SJCRH30 (cell line): ENCODE measurements around the gene NOL4L. TPM values are rescaled to one million over a fixed set of nuclear protein-coding genes. Genes with fewer than 3 reads are reported as not detected.
A peak's percentile ranks its signal among the peaks of the same experiment; 100 is the strongest.

ENCODE experiments used
- DNase-seq, 2 experiments: peaks; one replicate each; pipeline ENCODE4 v3.0.0-alpha.2; 2015 to 2020
- H3K27ac ChIP-seq: fragments of 250-450 bp; sonication (Bioruptor Pico); 2 replicates; pipeline ENCODE4 v1.5.1; 2020; ENCODE audit warnings: mild to moderate bottlenecking, moderate library complexity
- H3K27me3 ChIP-seq: fragments of 250-450 bp; sonication (Bioruptor Pico); 2 replicates; pipeline ENCODE4 v1.5.1; 2020; ENCODE audit warnings: mild to moderate bottlenecking, moderate library complexity
- H3K36me3 ChIP-seq: fragments of 250-450 bp; sonication (Bioruptor Pico); 2 replicates; pipeline ENCODE4 v1.5.1; 2020; ENCODE audit warnings: mild to moderate bottlenecking, moderate library complexity
- H3K4me1 ChIP-seq: fragments of 250-450 bp; sonication (Bioruptor Pico); 2 replicates; pipeline ENCODE4 v1.5.1; 2020; ENCODE audit warnings: mild to moderate bottlenecking, moderate library complexity
- H3K4me3 ChIP-seq: fragments of 250-450 bp; sonication (Bioruptor Pico); 2 replicates; pipeline ENCODE4 v1.5.1; 2020; ENCODE audit warnings: mild to moderate bottlenecking, moderate library complexity
- H3K9me3 ChIP-seq: fragments of 250-450 bp; sonication (Bioruptor Pico); replicated peaks from 2 replicates; pipeline ENCODE4 v1.5.1; 2020; ENCODE audit warnings: mild to moderate bottlenecking, moderate library complexity
- total RNA-seq: library from RNA; depleted of rRNA; stranded (reverse); fragments of >200 nt; shearing (Covaris generic); gene quantifications from 2 replicates; pipeline ENCODE4 v1.2.3, GENCODE V29; 2014

NOL4L gene
- total RNA-seq, 1 experiment from 2014 or later: 2.4 TPM

DNA sequence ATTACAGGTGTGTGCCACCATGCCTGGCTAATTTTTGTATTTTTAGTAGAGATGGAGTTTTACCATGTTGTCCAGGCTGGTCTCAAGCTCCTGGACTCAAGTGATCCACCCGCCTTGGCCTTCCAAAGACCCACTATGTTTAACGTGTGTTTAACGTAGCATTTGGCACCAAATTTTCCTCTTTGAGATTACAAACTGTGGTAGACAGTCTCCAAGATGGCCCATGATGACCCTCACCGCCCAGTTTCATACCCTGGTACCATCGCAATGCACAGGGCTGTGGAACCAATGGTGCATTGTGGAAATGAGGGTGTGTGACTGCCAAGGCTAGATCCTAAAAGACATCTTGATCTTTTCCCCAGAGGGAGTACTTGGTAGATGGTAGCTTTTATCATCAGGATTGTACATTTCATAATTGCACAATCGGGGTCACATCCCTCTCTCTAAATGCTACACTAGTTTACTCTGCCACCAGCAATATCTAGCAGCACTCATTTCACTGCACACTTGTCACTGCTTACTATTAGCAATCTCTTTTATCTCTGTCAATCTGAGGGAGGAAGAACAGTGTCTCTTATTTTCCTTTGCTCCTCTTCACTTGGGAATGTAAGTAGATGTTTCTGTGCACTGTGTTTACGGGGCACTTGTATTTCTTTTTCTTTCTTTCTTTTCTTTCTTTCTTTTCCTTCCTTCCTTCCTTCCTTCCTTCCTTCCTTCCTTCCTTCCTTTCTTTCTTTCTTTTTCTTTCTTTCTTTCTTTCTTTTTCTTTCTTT, 96.9 kb downstream of the NOL4L start:
- H3K36me3 ChIP-seq: no peaks in the 10 kb centered on the region
- peaks cover 11% of the 10 kb centered on the region; the same call in 1 of the 2 replicates for H3K27me3 ChIP-seq
- DNase-seq: no peak
- H3K4me1 ChIP-seq: no peaks in the 10 kb centered on the region
- H3K27ac ChIP-seq: no peak overlapping the region
- no peak overlapping the region for H3K4me3 ChIP-seq
- H3K9me3 ChIP-seq: no peaks in the 10 kb centered on the region

DNA sequence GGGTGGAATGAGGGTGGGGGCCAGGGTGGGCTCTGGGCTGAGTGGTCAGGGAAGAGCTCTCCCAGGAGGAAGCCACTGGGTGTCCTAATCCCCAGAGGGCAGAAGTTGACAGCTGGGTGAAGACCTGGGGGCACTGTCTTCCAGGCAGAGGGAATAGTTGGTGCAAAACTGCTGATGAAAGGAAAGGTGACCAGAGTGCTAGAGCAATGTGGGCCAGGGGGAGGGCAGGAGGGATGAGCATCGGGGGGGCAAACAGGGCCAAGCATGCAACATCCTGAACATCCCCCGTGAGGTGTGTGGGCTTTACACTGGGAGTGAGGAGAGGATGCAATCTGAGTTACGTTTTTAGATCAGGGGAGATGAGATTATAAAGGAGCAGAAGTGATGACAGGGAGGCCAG, 97.8 kb downstream of the NOL4L start:
- H3K4me1 ChIP-seq: no peaks in the 10 kb centered on the region
- H3K9me3 ChIP-seq: no peaks in the 10 kb centered on the region
- H3K27me3 ChIP-seq: peaks cover 13% of the 10 kb centered on the region
- no peak overlapping the region for H3K27ac ChIP-seq
- DNase-seq: no peak
- H3K4me3 ChIP-seq: no peak overlapping the region
- no peaks in the 10 kb centered on the region for H3K36me3 ChIP-seq

DNA sequence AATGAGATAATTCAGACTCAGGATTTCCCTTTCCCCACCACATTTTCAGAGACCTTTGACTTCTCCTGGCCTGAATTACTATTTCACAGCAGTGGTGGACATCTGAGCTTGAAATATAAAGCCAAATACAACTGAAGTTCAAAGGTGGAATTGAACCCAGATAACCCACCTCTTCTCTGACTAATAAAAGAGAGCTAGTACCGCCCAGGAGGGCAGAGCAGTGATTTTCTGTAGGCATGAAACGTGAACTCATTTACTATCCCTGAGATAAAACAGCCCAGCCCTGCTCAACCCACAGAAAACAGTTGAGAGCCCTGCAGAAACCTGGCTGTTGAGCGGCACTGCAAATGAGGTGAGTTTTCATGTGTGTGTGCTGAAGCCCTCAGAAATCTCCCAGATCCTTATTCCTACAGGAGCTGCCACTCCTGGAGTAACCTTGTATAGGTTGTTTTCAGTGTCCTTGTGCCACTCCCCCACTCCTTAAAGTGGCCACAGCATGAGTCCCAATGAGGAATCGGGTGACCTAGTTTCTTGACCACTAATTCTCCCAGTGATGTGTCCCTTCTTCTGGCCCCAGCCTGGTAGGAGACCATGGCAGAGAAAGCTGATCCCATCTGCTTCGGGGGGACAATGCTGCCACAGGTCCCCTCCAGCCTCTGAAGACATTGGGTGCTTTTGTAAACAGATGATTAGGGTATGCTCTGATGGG, 99.2 kb downstream of the NOL4L start:
- no peak overlapping the region for H3K4me3 ChIP-seq
- no peak for DNase-seq
- no peaks in the 10 kb centered on the region for H3K4me1 ChIP-seq
- H3K27ac ChIP-seq: no peak overlapping the region
- no peaks in the 10 kb centered on the region for H3K36me3 ChIP-seq
- H3K27me3 ChIP-seq: peaks cover 25% of the 10 kb centered on the region
- no peaks in the 10 kb centered on the region for H3K9me3 ChIP-seq

DNA sequence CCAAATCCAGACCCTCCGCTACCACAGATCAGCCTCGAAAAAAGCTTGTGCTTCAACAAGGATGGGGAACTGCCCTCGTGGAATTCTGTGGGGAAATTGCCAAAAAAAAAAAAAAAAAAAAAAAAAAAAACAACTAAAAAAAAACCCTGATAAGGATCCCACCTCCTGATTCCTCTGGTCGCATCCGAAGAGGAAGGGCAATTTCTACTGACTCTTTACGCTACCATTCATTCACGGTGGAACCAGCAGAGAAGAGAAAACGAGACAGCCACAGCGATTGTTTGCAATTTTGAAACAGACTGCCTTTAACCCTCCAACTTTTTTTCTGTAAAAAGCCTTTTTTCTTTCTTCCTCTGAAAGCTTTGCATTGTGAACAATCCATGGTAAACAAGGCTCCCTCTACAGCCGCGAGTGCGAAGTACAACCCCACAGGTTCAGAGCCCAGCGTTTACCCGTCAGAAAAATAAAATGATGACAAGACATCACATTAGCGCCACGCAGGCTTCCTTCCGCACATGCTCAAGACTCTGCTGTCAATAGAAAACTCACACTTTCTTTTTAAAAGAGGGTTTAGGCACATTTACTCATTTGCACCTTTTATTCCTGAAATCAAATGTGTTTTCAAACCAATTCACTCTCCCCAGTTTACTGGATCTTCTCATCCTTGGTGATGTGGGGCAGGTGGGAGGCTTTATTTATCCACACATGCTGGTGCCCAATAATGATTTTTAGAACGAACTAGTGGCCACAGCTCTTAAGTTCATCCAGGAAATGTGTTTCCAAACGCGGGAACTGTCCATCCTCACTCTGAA, 100.0 kb downstream of the NOL4L start:
- H3K4me3 ChIP-seq: peak overlapping the region; percentile 64
- no peak overlapping the region for H3K27ac ChIP-seq
- H3K27me3 ChIP-seq: peaks cover 32% of the 10 kb centered on the region
- peak; percentile 63 to 83 for DNase-seq
- H3K4me1 ChIP-seq: no peaks in the 10 kb centered on the region
- no peaks in the 10 kb centered on the region for H3K9me3 ChIP-seq
- H3K36me3 ChIP-seq: no peaks in the 10 kb centered on the region

DNA sequence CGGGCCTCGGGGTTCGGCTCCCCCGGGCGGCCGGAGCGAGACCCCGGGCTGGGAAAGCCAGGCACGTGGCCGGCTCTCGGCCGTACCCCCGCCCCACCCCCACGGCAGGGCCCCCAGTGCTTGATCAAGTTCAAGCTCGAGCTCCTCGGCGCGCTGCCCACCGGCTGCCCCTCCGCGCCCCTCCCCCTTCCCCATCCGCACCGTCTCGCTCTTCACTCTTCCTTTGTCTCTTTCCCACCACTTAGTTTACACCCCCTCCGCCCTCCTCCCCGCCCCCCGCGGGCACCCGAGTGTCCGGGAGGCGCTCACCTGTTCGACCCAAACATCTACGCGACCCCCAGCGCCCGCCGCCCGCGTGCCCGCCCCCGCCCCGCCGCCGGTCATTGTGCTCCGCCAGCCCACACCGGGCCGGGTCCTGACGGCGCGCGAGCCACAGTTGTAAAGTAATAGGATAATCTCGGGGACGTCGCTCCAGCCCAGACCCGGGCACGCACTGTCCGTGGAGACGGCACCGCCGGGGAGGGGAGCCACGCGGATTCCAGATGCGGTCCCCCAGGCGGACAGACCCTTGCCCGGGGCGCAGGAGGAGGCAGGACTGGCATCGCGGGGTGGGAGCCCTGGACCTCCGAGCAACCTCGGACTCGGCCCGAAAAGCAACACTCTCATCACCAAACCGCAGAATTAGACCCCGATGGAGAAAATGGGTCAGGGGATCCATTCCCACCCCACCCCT, 100.7 kb downstream of the NOL4L start:
- H3K27ac ChIP-seq: no peak overlapping the region
- no peaks in the 10 kb centered on the region for H3K4me1 ChIP-seq
- H3K27me3 ChIP-seq: peaks cover 33% of the 10 kb centered on the region
- no peaks in the 10 kb centered on the region for H3K36me3 ChIP-seq
- peak overlapping the region; percentile 64 for H3K4me3 ChIP-seq
- H3K9me3 ChIP-seq: no peaks in the 10 kb centered on the region
- peak; percentile 49 to 51 for DNase-seq

DNA sequence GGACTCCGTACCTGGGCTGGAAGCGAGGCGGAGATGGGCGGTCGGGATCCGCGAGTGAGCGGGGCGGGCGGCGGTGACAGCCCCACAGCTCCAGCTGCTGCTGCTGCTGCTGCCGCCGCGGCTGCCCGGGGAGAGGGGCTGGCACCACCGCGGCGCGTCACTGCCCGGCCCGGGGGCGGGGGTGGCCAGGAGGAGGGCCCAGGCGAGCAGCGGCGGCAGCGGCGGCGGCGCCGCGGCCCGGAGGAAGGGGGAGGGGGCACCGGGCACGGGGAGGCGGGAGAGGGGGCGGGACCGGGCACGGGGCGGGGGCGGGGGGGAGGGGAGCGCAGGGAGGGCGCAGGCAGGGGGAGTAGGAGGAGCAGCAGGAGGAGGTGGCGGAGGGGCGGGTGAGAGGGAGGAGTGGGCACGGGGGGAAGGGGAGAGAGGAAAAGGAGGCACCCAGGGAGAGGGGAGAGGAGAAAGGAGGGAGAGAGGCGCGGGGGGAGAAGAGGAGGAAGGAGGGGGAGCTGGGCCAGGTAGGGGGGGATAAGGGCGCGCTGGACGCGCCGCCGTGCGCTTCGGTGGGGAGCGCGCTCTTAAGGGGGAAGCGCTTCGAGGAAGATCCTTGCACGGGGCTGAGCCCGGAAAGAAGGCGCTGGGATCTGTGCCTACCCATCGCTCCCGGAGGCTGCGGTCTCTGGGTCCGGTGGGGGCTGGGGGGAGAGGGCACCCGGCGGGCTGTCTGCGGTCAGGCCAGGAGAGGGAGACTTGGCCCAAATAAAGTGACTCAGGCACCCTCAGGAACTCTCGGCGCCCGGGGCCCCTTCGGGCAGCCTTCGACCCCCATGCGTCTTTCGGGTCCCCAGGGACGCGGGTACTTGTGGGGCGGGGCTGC, 101.5 kb downstream of the NOL4L start:
- H3K4me3 ChIP-seq: peak overlapping the region; percentile 64
- no peaks in the 10 kb centered on the region for H3K36me3 ChIP-seq
- no peaks in the 10 kb centered on the region for H3K9me3 ChIP-seq
- peaks cover 33% of the 10 kb centered on the region for H3K27me3 ChIP-seq
- DNase-seq: peak; percentile 65 to 66
- H3K4me1 ChIP-seq: no peaks in the 10 kb centered on the region
- H3K27ac ChIP-seq: no peak overlapping the region

DNA sequence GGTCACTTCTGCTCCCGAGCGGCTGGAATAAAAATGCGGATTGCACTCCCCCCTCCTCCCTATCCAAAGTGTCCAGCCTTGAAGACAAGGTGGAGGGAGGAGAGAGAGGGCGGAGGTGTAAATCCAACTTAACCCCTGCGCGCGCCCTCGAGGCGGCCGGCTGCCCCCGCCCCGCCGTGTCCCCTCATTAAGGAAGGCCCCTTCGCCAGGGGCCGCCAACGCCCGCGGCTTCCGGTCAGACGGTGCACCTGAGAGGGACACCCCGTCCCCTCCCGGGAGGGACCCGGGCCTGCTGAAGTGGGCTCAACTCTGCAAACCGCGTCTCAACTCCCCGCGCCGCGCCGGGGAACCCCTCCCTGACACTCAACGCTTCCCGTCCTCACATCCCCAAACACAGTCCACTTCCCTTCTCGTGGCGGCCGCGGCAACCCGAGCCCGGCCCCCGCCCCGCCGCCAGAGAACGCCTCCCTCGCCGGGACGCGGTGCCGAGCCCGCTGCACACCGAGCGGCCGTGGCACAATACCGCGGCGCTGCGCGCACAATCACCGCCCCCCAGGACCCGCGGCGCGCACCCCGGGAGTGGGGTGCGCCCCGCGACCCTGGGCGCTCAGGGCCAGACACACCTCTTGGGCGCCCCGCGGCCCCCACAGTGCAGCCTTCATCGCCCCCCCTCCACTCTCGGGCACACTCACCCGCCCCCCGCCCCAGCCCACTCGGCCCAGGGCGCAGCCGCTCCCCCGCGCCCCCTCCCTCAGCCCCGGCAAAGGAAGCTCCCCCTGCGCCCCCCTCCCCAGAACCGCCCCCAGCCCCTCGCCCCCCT, 102.5 kb downstream of the NOL4L start:
- Histone ChIP-seq H3K36me3 (no peaks in the 10 kb centered on the region), H3K4me1 (no peaks in the 10 kb centered on the region), H3K27ac (no peak overlapping the region), H3K4me3 (peak overlapping the region; percentile 60), H3K27me3 (peaks cover 33% of the 10 kb centered on the region), H3K9me3 (no peaks in the 10 kb centered on the region)
- DNase-seq: peak in 1 of 2 experiments; percentile 48

DNA sequence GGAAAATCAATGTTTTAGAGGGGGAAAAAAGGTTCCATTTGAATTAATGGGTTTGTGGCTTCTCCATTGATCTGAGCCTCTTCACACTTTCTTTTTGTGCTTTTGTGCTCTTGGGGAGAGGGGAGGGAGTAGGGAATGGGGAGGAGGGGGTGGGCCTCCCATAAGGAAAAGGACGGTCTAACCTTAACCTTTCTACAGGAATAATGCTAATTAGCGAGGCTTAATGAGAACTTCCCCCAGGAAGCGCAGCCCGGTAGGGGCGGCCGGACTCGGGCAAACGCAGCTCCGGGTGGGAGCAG, 103.0 kb downstream of the NOL4L start:
- DNase-seq: no peak
- H3K27ac ChIP-seq: no peak overlapping the region
- no peaks in the 10 kb centered on the region for H3K36me3 ChIP-seq
- peak overlapping the region; percentile 60 for H3K4me3 ChIP-seq
- H3K9me3 ChIP-seq: no peaks in the 10 kb centered on the region
- peaks cover 4% of the 10 kb centered on the region for H3K4me1 ChIP-seq
- H3K27me3 ChIP-seq: peaks cover 33% of the 10 kb centered on the region

DNA sequence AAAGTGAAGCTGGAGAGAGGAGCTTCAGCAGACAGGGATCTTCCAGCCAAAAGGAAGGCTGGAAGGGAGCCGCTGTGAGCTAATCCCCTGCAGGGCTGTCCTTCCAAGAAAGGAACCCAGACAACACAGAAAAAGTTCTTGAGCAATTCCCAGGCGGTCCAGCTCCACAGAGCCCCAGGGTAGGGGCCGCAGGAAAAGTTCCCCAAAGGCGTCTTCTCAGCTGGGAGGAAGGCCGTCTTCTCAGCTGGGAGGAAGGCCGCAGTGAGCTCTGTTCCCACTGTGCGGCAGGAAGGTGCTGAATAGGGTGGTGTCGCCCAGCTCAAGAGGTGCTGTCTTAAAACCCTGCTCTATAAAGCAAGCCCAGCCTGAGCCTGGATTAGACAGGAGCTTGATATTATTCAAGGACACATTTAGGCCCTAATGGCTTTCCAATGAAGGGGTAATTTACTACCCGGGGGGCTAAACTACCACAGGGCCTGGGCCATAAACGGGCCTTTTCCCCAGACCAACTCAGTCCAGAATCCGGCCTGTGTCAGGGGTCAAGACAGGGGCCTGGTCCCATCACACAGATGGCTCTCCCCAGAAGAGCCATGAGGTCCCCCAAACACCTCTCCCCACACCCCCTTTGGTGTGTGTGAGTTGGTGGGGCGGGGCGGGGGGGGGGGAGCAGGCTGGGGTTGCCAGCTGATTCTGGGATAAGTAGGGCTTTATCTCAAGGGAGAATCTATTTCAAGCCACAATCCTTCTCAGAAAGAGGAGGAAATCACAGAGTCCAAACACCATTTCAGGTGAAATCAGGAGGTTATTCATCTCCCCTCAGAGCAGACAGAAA, 103.6 kb downstream of the NOL4L start:
- Histone ChIP-seq H3K27ac (no peak overlapping the region), H3K4me3 (no peak overlapping the region), H3K9me3 (no peaks in the 10 kb centered on the region), H3K36me3 (no peaks in the 10 kb centered on the region), H3K4me1 (peaks cover 10% of the 10 kb centered on the region), H3K27me3 (peaks cover 33% of the 10 kb centered on the region)
- no peak for DNase-seq

DNA sequence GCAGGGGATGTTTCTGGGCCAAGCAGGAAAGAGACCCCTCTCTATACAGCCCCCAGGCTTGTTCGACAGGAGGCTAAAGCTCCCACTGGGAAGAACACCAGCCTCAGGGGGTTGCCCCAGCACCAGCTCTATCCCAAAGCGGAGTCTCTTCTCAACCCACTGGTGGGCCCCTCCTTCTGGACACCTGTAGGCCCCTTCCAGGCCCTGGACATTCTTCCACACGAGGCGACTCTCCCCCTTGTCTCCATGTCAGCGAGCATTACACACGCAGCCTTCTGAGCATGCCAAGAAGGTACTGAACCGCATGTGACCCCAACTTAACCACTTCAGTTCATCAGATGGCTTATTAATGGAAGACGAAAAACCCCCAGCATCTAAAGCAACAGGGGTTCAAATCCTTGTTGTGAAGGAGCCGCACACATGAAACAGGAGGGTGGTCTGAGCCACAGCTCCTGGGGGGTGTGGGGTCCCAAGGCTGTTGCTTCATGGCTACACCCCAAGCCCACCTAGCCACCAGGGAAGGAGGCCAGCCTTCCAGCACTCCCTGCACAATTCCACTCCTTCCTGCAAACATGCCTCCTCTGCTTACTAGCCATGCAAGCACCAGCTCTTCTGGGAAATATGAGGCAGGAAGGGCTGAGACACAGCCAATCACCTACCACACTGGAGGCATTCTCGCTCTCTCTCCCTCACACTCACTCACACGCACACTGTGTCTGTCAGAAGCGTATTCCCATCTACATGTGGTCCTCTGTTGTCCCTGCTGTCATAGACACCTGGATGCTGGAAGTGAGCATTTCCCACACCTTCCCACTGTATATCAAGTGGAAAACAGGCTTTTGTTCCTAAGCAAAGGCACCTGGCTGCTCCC, 104.5 kb downstream of the NOL4L start:
- H3K27me3 ChIP-seq: peaks cover 25% of the 10 kb centered on the region
- H3K36me3 ChIP-seq: no peaks in the 10 kb centered on the region
- no peak overlapping the region for H3K4me3 ChIP-seq
- DNase-seq: no peak
- H3K4me1 ChIP-seq: peaks cover 15% of the 10 kb centered on the region
- no peaks in the 10 kb centered on the region for H3K9me3 ChIP-seq
- H3K27ac ChIP-seq: no peak overlapping the region

DNA sequence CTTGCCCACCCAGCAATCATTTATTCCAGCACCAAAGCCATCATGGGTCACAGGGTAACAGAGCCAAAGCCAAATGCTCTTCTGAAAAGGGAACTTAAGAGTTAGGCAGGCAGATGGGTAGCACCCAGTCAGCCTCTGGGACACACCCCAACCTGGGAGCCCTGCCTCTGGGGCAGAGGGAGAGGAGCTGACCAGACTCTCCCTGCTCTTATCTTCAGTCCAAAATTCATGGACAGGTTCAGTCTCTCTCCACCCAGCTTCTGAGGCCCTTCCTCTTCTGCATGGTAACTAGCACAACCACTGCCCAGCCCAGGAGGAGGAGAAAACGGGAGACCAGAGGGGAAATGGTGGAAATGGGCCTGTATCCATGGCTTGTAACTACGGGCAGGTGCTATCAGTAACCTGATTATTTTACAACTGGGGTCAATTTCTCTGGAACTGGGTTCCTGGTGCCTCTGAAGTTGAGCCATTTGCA, 105.4 kb downstream of the NOL4L start:
- Histone ChIP-seq H3K9me3 (no peaks in the 10 kb centered on the region), H3K4me1 (peaks cover 15% of the 10 kb centered on the region), H3K27me3 (peaks cover 22% of the 10 kb centered on the region), H3K4me3 (no peak overlapping the region), H3K27ac (no peak overlapping the region), H3K36me3 (no peaks in the 10 kb centered on the region)
- DNase-seq: no peak

DNA sequence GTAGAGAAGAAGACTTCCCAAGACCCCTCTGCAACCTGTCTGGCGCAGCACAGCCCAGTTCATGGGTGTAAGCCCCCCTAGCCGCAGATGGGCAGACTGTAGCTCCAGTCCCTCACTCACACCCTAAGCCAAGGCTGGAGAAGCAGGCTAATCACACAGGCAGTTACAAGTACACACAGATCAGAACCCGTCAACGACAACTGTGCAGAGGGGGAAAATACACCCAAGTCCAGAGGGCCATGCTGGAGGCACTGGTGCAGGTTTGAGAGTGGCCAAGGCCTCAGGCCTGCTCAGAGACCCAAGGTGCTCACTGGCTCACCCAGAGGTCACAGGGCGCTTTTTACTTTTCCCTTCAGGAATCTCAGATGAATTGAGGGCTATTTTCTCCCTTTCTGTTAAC, 106.1 kb downstream of the NOL4L start:
- Histone ChIP-seq H3K27me3 (peaks cover 22% of the 10 kb centered on the region), H3K4me1 (peaks cover 18% of the 10 kb centered on the region), H3K4me3 (no peak overlapping the region), H3K36me3 (no peaks in the 10 kb centered on the region), H3K27ac (no peak overlapping the region), H3K9me3 (no peaks in the 10 kb centered on the region)
- no peak for DNase-seq
